CD8-positive, alpha-beta memory T cell (primary cell): ENCODE results near the gene NDUFB3. TPM values are rescaled to one million over a fixed set of nuclear protein-coding genes. Genes with fewer than 3 reads are reported as not detected.
A peak's percentile ranks its signal among the peaks of the same experiment; 100 is the strongest.
"Not testable (repeated sequence)": the region's sequence is repeated elsewhere in the genome, so short reads cannot be mapped to it uniquely, and the experiment has no call there.

ENCODE experiments used
- CTCF ChIA-PET: fragments of 350-600 bp; sonication (Branson Sonifier 250); formaldehyde crosslinking; loops from one replicate; lab custom pipeline; 2021; ENCODE audit warnings: antibody characterized with exemption; lab: Charles Lee
- POLR2A ChIA-PET: fragments of 350-600 bp; sonication (Branson Sonifier 250); formaldehyde crosslinking; loops from one replicate; lab custom pipeline; 2021; ENCODE audit warnings: antibody characterized with exemption; lab: Charles Lee
- DNase-seq, 5 donors: peaks; one replicate each; pipeline versions ENCODE4 v3.0.0 to v3.0.0-alpha.2; 2020 to 2022; ENCODE audit warnings: mixed read lengths in 1 of 5
- H3K27ac ChIP-seq: one replicate; pipeline ENCODE4 v1.7.0; 2013; ENCODE audit warnings: low read depth, mild to moderate bottlenecking, low read length, moderate library complexity
- H3K27me3 ChIP-seq: 2 replicates; pipeline ENCODE4 v1.7.0; 2013; ENCODE audit warnings: low read length, mild to moderate bottlenecking; ENCODE audit not compliant: insufficient read depth, poor library complexity, severe bottlenecking
- H3K36me3 ChIP-seq: 2 replicates; pipeline ENCODE4 v1.7.0; 2013; ENCODE audit warnings: mild to moderate bottlenecking, low read length, moderate library complexity; ENCODE audit not compliant: insufficient read depth
- H3K4me1 ChIP-seq: 2 replicates; pipeline ENCODE4 v1.7.0; 2013; ENCODE audit warnings: mild to moderate bottlenecking, low read length, moderate library complexity; ENCODE audit not compliant: insufficient read depth
- H3K4me3 ChIP-seq: 2 replicates; pipeline ENCODE4 v1.7.0; 2013; ENCODE audit warnings: mild to moderate bottlenecking, low read length
- H3K9me3 ChIP-seq: 2 replicates; pipeline ENCODE4 v1.7.0; 2013; ENCODE audit warnings: mild to moderate bottlenecking, low read length
- H3K27ac Mint-ChIP-seq, 8 donors: one replicate each; pipeline ENCODE4 v1.8.0; 2020 to 2021; ENCODE audit warnings: mixed read lengths in 8 of 8, mild to moderate bottlenecking in 6 of 8, inconsistent platforms in 3 of 8, moderate library complexity in 3 of 8
- H3K27me3 Mint-ChIP-seq, 2 donors: one replicate each; pipeline ENCODE4 v1.8.0; 2020 to 2021; ENCODE audit warnings: mixed read lengths in 2 of 2, mild to moderate bottlenecking in 1 of 2, moderate library complexity in 1 of 2
- H3K36me3 Mint-ChIP-seq, 3 donors: one replicate each; pipeline ENCODE4 v1.8.0; 2020 to 2021; ENCODE audit warnings: mixed read lengths in 3 of 3, inconsistent platforms in 1 of 3, mild to moderate bottlenecking in 1 of 3
- H3K4me1 Mint-ChIP-seq, 3 donors: one replicate each; pipeline ENCODE4 v1.8.0; 2020 to 2021; ENCODE audit warnings: mixed read lengths in 3 of 3, inconsistent platforms in 1 of 3, mild to moderate bottlenecking in 1 of 3
- H3K4me3 Mint-ChIP-seq, 7 donors: one replicate each; pipeline ENCODE4 v1.8.0; 2020 to 2021; ENCODE audit warnings: mixed read lengths in 7 of 7, mild to moderate bottlenecking in 6 of 7, moderate library complexity in 4 of 7, inconsistent platforms in 2 of 7
- H3K9me3 Mint-ChIP-seq, 5 donors: one replicate each; pipeline ENCODE4 v1.8.0; 2020 to 2022; ENCODE audit warnings: mixed read lengths in 5 of 5, mild to moderate bottlenecking in 3 of 5, moderate library complexity in 2 of 5, inconsistent platforms in 1 of 5
- polyA plus RNA-seq: library from polyadenylated mRNA; unstranded; fragments of 300-500 nt; fragmentation: Illumina TruSeq; gene quantifications from one replicate; pipeline ENCODE4 v1.2.3, GENCODE V29; 2021
- total RNA-seq, 2 experiments: library from RNA; stranded (reverse); gene quantifications; one replicate each; pipeline ENCODE4 v1.2.3, GENCODE V29; 2021

The NDUFB3 gene
- total and polyA plus RNA-seq, 3 experiments from 2014 or later, result 129 to 269 (median 145) TPM

DNA sequence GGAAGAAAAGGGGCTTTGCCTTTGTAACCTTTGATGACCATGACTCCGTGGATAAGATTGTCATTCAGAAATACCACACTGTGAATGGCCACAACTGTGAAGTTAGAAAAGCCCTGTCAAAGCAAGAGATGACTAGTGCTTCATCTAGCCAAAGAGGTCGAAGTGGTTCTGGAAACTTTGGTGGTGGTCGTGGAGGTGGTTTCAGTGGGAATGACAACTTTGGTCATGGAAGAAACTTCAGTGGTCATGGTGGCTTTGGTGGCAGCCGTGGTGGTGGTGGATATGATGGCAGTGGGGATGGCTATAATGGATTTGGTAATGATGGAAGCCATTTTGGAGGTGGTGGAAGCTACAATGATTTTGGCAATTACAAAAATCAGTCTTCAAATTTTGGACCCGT lies 8.3 kb upstream of the NDUFB3 start:
- CTCF ChIA-PET, H3K27me3 Mint-ChIP-seq, H3K27ac ChIP-seq, H3K36me3 ChIP-seq, H3K9me3 Mint-ChIP-seq, H3K4me3 Mint-ChIP-seq, H3K27me3 ChIP-seq, H3K4me3 ChIP-seq, DNase-seq, H3K9me3 ChIP-seq, POLR2A ChIA-PET: not testable (repeated sequence)
- Mint-ChIP-seq H3K27ac (peak overlapping the region in 5 of 8 donors; percentile 59 to 96 (median 79)), H3K4me1 (peaks cover 56 to 69% (median 67%) of the 10 kb centered on the region in 3 donors), H3K36me3 (peaks cover 0 to 34% (median 9%) of the 10 kb centered on the region in 3 donors)
- H3K4me1 ChIP-seq, result peaks cover 11% of the 10 kb centered on the region

DNA sequence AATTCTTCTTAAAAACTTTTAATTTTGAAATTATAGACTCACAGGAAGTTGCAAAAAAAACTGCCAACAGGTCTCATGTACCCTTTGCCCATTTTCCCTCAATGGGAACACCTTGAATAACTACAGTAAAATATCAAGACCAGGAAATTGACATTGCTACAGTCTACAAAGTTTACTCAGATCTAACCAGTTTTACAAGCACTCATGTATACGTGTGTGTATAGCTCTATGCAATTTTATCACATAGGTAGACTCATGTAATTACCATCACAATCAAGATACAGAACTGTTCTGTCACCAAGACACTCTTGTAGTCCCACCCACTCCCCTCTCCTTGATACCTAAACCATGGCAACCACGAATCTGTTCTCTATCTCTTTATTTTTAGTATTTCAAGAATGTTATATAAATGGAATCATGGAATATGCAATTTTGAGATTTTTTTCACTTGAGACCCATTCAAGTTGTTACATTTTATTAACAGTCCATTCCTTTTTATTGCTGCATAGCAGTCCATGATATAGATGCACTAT lies 6.9 kb upstream of the NDUFB3 start:
- Mint-ChIP-seq H3K4me3 (no peak overlapping the region), H3K9me3 (no peaks in the 10 kb centered on the region), H3K27me3 (no peaks in the 10 kb centered on the region), H3K27ac (peak overlapping the region in 4 of 8 donors; percentile 30 to 52 (median 40)), H3K4me1 (peaks cover 58 to 68% (median 65%) of the 10 kb centered on the region in 3 donors), H3K36me3 (peaks cover 0 to 26% (median 6%) of the 10 kb centered on the region in 3 donors)
- CTCF ChIA-PET, result interaction anchor here (1.1 to 1.2 kb wide), 2 partner anchors 9 to 351 kb away, joined by 3 read pairs; no protein-coding TSS in a partner anchor
- H3K27ac ChIP-seq, result no peak overlapping the region
- POLR2A ChIA-PET, result no interaction called here
- H3K27me3 ChIP-seq, result no peaks in the 10 kb centered on the region
- no peak for DNase-seq
- no peaks in the 10 kb centered on the region for H3K9me3 ChIP-seq
- peaks cover 24% of the 10 kb centered on the region for H3K4me1 ChIP-seq
- no peak overlapping the region for H3K4me3 ChIP-seq
- H3K36me3 ChIP-seq, result no peaks in the 10 kb centered on the region

DNA sequence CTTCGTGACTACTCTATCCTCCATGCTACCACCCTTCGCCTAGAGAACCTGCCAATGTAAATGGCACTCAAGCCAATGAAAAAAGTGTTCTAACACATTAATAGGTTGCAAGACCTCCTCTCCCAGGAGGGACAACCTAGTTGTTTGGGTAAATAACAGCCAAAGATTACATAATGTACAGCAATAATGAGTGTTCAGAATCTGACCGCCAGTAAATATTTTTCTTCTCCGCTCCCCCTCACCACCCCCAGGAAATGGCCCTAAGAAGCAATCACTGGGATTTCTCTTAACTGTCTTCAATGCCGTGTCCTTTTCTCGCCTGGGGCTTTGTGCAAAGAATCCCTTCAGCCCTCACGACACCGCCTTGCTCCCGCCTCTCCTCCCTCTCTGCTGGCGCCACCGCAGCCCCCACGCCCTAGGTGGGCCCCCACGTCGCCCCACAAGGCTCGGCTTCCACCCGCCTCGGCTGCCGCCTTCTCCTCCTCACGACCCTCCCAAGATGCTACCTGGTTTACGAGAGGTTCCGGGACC lies 788 bp upstream of the NDUFB3 start:
- Mint-ChIP-seq H3K4me1 (peaks cover 58 to 71% (median 68%) of the 10 kb centered on the region in 3 donors), H3K27me3 (peaks cover 0 to 1% of the 10 kb centered on the region in 2 donors), H3K4me3 (peak overlapping the region; percentile 92 to 99 (median 94)), H3K9me3 (peaks cover 0 to 2% (median 0%) of the 10 kb centered on the region in 5 donors), H3K36me3 (peaks cover 0 to 20% (median 0%) of the 10 kb centered on the region in 3 donors), H3K27ac (peak overlapping the region; percentile 95 to 99 (median 96))
- Histone ChIP-seq H3K4me3 (peak overlapping the region; percentile 88), H3K27ac (peak overlapping the region; percentile 87), H3K4me1 (peaks cover 47% of the 10 kb centered on the region), H3K27me3 (no peaks in the 10 kb centered on the region), H3K36me3 (no peaks in the 10 kb centered on the region), H3K9me3 (no peaks in the 10 kb centered on the region)
- no peak for DNase-seq
- POLR2A ChIA-PET, result interaction anchor here (0.7 to 1.6 kb wide), 4 partner anchors 46 to 97 kb away, joined by 3 to 8 read pairs (median 4); no protein-coding TSS in a partner anchor
- CTCF ChIA-PET, result interaction anchor here (0.7 to 6.4 kb wide), 15 partner anchors 10 to 358 kb away, joined by 3 to 38 read pairs (median 4); partner anchors contain the start of genes CFLAR, CLK1 and ORC2

DNA sequence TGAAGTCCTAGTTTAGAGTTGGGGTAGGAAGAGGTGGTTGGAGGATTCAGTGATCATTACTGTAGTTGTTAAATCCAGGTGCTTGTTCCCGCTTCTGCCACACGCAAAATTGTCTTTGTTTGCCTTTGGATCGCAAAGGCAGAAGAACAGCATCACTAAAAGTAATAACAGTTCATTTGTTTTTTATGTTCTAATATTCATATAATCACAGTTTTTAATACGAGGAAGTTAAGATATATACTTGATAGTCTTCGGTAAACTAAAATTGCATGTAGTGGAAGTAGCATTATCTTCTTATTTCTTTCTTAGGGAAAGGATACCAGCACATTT lies 365 bp downstream of the NDUFB3 start:
- DNase-seq, result no peak
- CTCF ChIA-PET, result interaction anchor here (0.6 to 6.4 kb wide), 9 partner anchors 10 to 208 kb away, joined by 3 to 38 read pairs (median 4); partner anchors contain the start of genes CFLAR and CLK1
- peaks cover 47% of the 10 kb centered on the region for H3K4me1 ChIP-seq
- POLR2A ChIA-PET, result interaction anchor here (0.6 to 1.6 kb wide), 4 partner anchors 22 to 183 kb away, joined by 3 to 8 read pairs (median 3); partner anchors contain the start of gene NIF3L1
- H3K4me3 ChIP-seq, result peak overlapping the region; percentile 88
- Mint-ChIP-seq H3K36me3 (peaks cover 0 to 17% (median 0%) of the 10 kb centered on the region in 3 donors), H3K9me3 (peaks cover 0 to 2% (median 0%) of the 10 kb centered on the region in 5 donors), H3K4me1 (peaks cover 49 to 62% (median 60%) of the 10 kb centered on the region in 3 donors), H3K4me3 (peak overlapping the region; percentile 92 to 99 (median 94)), H3K27me3 (peaks cover 0 to 1% of the 10 kb centered on the region in 2 donors), H3K27ac (peak overlapping the region; percentile 95 to 99 (median 96))
- H3K27me3 ChIP-seq, result no peaks in the 10 kb centered on the region
- peak overlapping the region; percentile 87 for H3K27ac ChIP-seq
- H3K36me3 ChIP-seq, result no peaks in the 10 kb centered on the region
- no peaks in the 10 kb centered on the region for H3K9me3 ChIP-seq

- H3K4me1 ChIP-seq, result peaks cover 41% of the 10 kb centered on the region
- Mint-ChIP-seq H3K27me3 (peaks cover 0 to 1% of the 10 kb centered on the region in 2 donors), H3K4me1 (peaks cover 43 to 58% (median 52%) of the 10 kb centered on the region in 3 donors), H3K4me3 (peak overlapping the region in 6 of 7 donors; percentile 40 to 77 (median 64)), H3K9me3 (peaks cover 0 to 2% (median 0%) of the 10 kb centered on the region in 5 donors), H3K36me3 (peaks cover 0 to 17% (median 0%) of the 10 kb centered on the region in 3 donors), H3K27ac (peak overlapping the region in 4 of 8 donors; percentile 24 to 75 (median 60))
- peak overlapping the region; percentile 88 for H3K4me3 ChIP-seq
- ChIA-PET CTCF (interaction anchor here (0.9 to 6.4 kb wide), 3 partner anchors 9 to 58 kb away, joined by 3 to 38 read pairs (median 4); partner anchors contain the start of gene CFLAR), POLR2A (interaction anchor here (0.6 kb wide), 1 partner anchor 165 kb away, joined by 3 read pairs; no protein-coding TSS in a partner anchor)
- H3K36me3 ChIP-seq, result no peaks in the 10 kb centered on the region
- no peak overlapping the region for H3K27ac ChIP-seq
- no peaks in the 10 kb centered on the region for H3K9me3 ChIP-seq
- no peaks in the 10 kb centered on the region for H3K27me3 ChIP-seq
- no peak for DNase-seq
Measured at GRCh38 chr2:201073071-201073470, 1.3 kb downstream of the NDUFB3 start.

DNA sequence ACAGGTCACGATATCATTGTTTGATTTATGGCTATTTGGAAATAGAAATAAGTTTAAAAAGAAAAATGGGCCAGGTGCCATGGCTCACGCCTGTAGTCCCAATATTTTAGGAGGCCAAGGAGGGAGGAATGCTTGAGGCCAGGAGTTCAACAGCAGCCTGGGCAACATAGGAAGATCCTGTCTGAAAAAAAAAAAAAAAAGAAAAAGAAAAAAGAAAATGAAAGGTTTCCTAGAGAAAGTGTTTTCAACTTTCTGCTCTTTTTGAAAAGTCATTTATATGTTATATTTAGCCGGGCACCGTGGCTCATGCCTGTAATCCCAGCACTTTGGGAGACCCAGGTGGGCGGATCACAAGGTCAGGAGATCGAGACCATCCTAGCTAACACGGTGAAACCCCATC lies 3.2 kb downstream of the NDUFB3 start:
- Mint-ChIP-seq H3K27me3 (peaks cover 0 to 1% of the 10 kb centered on the region in 2 donors), H3K36me3 (peaks cover 0 to 27% (median 0%) of the 10 kb centered on the region in 3 donors), H3K9me3 (peaks cover 0 to 2% (median 0%) of the 10 kb centered on the region in 5 donors), H3K4me3 (peak overlapping the region in 1 of 7 donors; percentile 20), H3K27ac (peak overlapping the region in 1 of 8 donors; percentile 61), H3K4me1 (peaks cover 31 to 46% (median 39%) of the 10 kb centered on the region in 3 donors)
- H3K4me3 ChIP-seq, result no peak overlapping the region
- H3K27me3 ChIP-seq, result no peaks in the 10 kb centered on the region
- H3K27ac ChIP-seq, result no peak overlapping the region
- DNase-seq, result no peak
- ChIA-PET POLR2A (interaction anchor here (0.7 kb wide), 1 partner anchor 8 kb away, joined by 5 read pairs; no protein-coding TSS in a partner anchor), CTCF (interaction anchor here (0.7 to 6.4 kb wide), 3 partner anchors 43 to 83 kb away, joined by 3 to 38 read pairs (median 3); partner anchors contain the start of gene CFLAR)
- H3K4me1 ChIP-seq, result peaks cover 22% of the 10 kb centered on the region
- H3K9me3 ChIP-seq, result no peaks in the 10 kb centered on the region
- peaks cover 3% of the 10 kb centered on the region for H3K36me3 ChIP-seq

DNA sequence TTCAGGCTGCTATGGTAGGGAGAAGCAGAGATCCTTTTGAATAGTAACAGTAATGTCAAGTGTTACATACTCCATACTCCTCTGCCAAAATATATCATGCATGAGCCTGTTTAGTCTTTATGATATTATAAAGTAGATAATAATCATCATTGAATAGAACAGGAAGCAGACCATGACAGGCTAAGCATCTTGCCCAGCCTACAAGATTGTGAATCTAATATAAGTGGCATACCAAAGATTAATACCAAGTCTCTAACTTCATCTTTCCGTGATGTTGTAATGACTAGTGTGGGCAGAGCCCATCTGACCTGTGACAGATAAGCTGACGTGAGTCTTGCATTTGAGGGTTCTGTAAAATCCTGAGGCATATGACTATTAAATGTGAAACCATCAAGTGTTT lies 13.1 kb downstream of the NDUFB3 start:
- Mint-ChIP-seq H3K9me3 (no peaks in the 10 kb centered on the region), H3K36me3 (peaks cover 0 to 60% (median 5%) of the 10 kb centered on the region in 3 donors), H3K4me3 (no peak overlapping the region), H3K27ac (peak overlapping the region in 1 of 8 donors; percentile 14), H3K4me1 (peaks cover 2 to 15% (median 8%) of the 10 kb centered on the region in 3 donors), H3K27me3 (no peaks in the 10 kb centered on the region)
- ChIA-PET CTCF (interaction anchor here (0.9 to 1.9 kb wide), 4 partner anchors 16 to 73 kb away, joined by 3 to 7 read pairs (median 4); no protein-coding TSS in a partner anchor), POLR2A (no interaction called here)
- Histone ChIP-seq H3K9me3 (no peaks in the 10 kb centered on the region), H3K4me3 (no peak overlapping the region), H3K27me3 (no peaks in the 10 kb centered on the region), H3K4me1 (no peaks in the 10 kb centered on the region), H3K27ac (no peak overlapping the region), H3K36me3 (peaks cover 14% of the 10 kb centered on the region)
- no peak for DNase-seq
